ENCODE measurements around the gene NAXE. TPM values are rescaled to one million over a fixed set of nuclear protein-coding genes. Genes with fewer than 3 reads are reported as not detected.
"Not testable (repeated sequence)": the region's sequence is repeated elsewhere in the genome, so short reads cannot be mapped to it uniquely, and the experiment has no call there.

The NAXE gene
- total RNA-seq, 1 donor from 2014 or later: 58.5 TPM

DNA sequence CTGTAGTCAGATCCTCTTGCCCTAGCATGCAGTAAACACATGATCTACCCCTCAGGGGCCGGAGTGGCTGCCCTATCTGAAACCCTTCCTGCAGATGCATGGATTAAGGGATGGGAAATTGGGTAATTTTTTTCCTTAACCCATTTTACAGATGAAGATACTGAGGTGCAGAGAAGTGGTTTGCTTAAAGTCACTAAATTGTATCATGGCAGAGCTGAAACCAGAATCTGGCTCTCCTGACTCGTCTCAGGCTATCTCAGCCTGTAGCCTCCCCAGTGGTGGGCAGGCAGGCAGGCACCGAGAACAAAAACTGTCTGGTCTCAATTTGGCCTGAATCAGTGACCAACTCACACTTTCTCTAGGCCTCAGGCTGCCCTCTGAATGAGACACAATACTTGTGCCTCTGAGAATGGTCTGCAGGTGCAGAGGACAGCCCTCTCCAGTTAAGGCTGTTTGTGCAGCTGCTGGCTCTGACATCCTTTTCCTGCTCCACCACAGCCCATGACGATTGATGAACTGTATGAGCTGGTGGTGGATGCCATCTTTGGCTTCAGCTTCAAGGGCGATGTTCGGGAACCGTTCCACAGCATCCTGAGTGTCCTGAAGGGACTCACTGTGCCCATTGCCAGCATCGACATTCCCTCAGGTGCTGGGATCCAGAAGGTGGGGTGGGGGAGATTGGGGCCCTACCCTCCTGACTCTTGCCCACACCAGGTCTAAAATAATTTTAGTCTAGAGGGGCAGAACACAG is 1.5 kb downstream of the NAXE start:
- peak; percentile 26 to 84 for DNase-seq (ENCODE audit: low read depth in 2 of 2)

DNA sequence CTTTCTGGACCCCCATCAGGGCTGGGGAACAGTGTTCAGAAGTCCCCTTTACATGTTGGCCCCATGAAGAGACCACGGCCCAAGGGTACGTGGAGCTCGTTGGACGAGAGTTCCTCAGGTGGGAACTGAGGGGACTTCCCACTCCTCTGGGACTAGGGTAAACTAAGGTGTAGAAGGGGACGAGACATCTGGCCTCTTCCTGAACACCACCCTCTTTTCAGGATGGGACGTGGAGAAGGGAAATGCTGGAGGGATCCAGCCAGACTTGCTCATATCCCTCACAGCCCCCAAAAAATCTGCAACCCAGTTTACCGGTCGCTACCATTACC is 2.0 kb downstream of the NAXE start:
- no peak for DNase-seq (ENCODE audit: low read depth in 2 of 2)

GRCh38 chr1:156594190-156594589 is 2.6 kb downstream of the NAXE start:
- DNase-seq (ENCODE audit: low read depth in 2 of 2): no peak

- no peak for DNase-seq (ENCODE audit: low read depth in 2 of 2)
Observed at GRCh38 chr1:156595016-156595415, 3.4 kb downstream of the NAXE start.

DNA sequence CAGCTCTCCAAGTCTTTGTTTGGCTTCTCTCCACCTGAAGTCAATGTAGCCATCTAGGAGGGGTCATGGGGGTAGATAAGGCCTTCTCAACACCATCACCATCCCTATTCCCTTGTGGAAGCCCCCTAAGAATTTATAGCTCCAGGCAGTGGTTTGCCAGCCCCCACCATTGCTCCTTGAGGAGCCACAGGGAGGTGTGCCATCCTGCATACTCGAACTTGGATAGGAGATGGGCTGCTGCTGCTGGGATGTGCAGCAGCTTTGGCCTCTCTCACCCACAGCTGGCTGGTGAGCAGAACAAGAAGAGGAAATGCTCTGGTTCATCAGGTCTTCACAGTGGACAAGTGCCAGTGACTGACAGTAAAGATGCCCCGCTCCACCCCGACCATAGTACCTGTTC is 4.8 kb downstream of the NAXE start:
- DNase-seq (ENCODE audit: low read depth in 2 of 2): no peak

GRCh38 chr1:156598125-156598524 is 6.5 kb downstream of the NAXE start:
- DNase-seq (ENCODE audit: low read depth in 2 of 2): no peak

GRCh38 chr1:156598731-156599432 is 7.3 kb downstream of the NAXE start:
- DNase-seq (ENCODE audit: low read depth in 2 of 2): no peak

DNA sequence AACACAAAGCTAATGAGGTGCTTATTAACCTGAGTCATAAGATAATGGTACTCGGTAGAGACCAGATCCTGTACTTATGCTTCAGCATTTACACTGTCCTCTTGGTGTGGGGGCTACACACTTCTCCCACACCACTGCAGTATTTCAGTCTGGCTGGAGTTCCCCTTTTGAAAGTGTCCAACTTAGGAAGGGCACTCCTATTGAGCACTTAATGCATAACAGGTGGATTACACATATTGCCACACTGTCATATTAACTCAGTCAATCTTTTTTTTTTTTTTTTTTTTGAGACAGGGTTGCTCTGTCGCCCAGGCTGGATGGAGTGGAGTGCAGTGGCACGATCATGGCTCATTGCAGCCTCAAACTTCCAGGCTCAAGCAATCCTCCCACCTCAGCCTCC is 8.2 kb downstream of the NAXE start:
- DNase-seq (ENCODE audit: low read depth in 2 of 2): peak in 1 of 2 donors; percentile 33

GRCh38 chr1:156600733-156601121 is 9.2 kb downstream of the NAXE start:
- DNase-seq (ENCODE audit: low read depth in 2 of 2): no peak

GRCh38 chr1:156601122-156601830 is 9.7 kb downstream of the NAXE start, which contains the start of gene GPATCH4:
GPATCH4 (minus strand) TSS chr1:156601479.
- peak; percentile 82 to 89 for DNase-seq (ENCODE audit: low read depth in 2 of 2)

DNA sequence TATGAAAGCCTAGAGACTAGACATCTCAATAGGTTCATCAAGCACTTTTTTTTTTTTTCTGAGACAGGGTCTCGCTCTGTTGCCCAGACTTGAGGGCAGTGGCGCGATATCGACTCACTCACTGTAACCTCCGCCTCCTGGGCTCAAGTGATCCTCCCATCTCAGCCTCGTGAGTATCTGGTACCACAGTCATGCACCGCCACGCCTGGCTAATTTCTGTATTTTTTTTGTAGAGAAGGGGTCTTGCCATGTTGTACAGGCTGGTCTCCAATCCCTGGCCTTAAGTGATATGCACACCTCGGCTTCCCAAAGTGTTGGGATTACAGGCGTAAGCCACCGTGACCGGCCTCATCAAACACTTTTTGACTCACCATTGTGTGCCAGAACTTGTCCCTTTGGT is 10.3 kb downstream of the NAXE start:
- no peak for DNase-seq (ENCODE audit: low read depth in 2 of 2)

DNA sequence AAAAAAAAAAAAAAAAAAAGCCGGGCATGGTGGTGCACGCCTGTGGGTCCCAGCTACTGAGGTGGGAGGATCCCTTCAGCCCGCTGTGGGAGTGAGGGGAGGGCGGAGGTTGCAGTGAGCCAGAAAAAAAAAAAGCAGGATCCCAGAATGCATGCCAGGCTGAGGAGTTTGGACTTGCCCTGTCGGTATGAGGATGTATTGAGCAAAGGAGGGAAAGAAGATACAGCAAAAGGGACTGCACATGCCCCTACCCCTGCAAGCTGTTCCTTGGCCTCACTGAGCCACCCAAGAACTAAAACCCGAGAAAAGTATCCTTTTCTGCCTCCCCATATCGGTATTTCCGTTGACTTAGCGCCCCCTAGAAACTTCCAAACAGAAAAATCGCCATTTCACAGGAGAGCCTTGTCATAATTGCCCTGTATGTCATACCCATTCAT is 11.0 kb downstream of the NAXE start:
- peak in 1 of 2 donors; percentile 28 for DNase-seq (ENCODE audit: low read depth in 2 of 2)

- DNase-seq (ENCODE audit: low read depth in 2 of 2): not testable (repeated sequence)
Observed at GRCh38 chr1:156607344-156607743, 15.8 kb downstream of the NAXE start.

GRCh38 chr1:156608036-156608674 is 16.6 kb downstream of the NAXE start:
- DNase-seq (ENCODE audit: low read depth in 2 of 2): peak; percentile 81 to 88

DNA sequence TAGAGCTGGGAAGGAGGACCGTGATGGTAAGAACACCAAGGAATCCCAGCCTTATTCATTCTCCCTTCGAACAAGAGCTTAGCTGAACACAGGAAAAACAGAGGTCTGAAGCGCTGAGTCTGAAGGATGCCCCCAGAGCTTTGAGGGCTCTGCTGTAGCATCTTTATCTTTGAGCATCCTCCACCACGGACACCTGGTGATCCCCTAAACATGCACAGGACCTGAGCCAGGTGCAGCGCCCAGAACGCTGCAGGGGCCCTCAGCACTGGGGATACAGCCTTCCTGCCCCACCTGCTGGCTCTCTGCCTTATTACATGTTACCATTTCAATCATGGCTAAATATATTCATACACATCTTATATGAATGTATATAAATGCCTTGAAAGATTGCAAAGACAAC is 17.4 kb downstream of the NAXE start:
- peak; percentile 25 to 47 for DNase-seq (ENCODE audit: low read depth in 2 of 2)

- not testable (repeated sequence) for DNase-seq (ENCODE audit: low read depth in 2 of 2)
Observed at GRCh38 chr1:156610072-156610471, 18.5 kb downstream of the NAXE start.

DNA sequence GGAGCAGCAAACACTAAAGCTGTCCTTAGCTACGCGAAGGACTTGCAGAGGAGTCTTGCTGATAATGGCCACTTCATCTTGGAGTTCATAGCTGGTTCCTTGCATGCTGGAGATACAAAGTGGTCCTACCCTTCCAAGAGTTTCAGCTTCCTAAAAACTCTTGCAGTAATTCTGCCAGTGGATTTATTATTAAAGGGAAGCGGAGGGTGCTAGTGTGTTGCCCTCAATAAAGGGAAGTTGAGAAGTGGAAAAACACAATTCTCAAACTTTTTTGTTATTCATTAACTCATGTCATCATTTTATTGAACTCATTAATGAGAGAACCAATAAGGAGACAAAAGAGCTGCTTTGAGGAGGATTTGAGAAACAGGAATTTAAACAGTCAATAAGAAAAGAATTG is 21.1 kb downstream of the NAXE start:
- DNase-seq (ENCODE audit: low read depth in 2 of 2): no peak

DNA sequence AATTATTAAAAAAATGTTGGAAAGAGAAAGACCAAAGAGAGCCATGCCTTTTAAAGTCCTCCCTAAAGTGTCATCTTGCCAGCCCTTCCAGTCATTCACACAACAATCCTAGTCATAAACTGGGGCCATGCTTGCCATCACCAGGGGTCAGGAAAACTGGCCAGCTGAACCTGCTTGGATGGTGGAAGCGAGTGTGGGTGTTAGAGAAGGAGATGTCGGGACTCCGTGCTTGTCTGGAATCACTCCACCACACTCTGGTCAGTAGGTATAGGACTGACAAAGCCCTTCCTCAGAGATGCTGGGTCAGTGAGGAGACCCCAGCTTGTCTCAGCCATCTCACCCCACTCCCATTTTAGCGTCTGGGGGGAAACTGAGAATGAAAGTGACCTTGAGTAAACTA is 24.4 kb downstream of the NAXE start:
- no peak for DNase-seq (ENCODE audit: low read depth in 2 of 2)

DNA sequence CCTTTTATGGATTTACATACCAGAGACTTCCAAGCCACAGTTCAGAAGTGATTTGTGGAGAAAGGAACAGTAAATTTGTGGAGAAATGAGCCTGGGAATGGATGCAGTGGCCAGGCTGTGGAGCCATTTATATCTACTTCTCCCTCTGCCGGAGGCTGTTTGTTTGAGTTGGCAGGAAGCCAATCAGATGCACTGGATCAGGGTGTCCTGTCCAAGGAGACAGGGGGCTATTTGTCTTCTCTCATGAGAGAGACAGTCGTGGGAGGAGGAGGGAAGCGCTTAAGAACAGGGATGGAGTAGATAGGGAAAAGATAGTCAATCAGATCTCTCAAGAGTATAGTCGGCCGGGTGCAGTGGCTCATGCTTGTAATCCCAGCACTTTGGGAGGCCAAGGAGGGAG is 24.9 kb downstream of the NAXE start:
- DNase-seq (ENCODE audit: low read depth in 2 of 2): peak; percentile 42 to 74

- DNase-seq (ENCODE audit: low read depth in 2 of 2): peak; percentile 34 to 36
Observed at GRCh38 chr1:156618853-156619581, 27.4 kb downstream of the NAXE start, which contains the start of gene HAPLN2. HAPLN2 (plus strand) TSS chr1:156619415; CDS start chr1:156623491, 4,076 bp downstream.

GRCh38 chr1:156619582-156619955 is 28.0 kb downstream of the NAXE start:
- DNase-seq (ENCODE audit: low read depth in 2 of 2): no peak
